D721Med (cell line): Measurements from ENCODE around the gene THSD4.

Source experiments
- DNase-seq: peaks from one replicate; pipeline ENCODE4 v3.0.0; 2011; ENCODE audit warnings: low spot score; ENCODE audit not compliant: insufficient read length
- FAIRE-seq: peaks from 2 replicates; lab custom pipeline; 2011; peaks lifted over from hg19 to GRCh38; lab: Jason Lieb, UNC
- CTCF ChIP-seq: IDR thresholded peaks from 2 replicates; pipeline ENCODE4 v1.5.1; 2012; ENCODE audit warnings: mild to moderate bottlenecking, control low read depth; ENCODE audit not compliant: insufficient read depth; ENCODE audit errors: missing control alignments

THSD4 gene

GRCh38 chr15:71798641-71799040, 683.4 kb downstream of the THSD4 start:
- DNase-seq (no peak), FAIRE-seq (no peak)
- TF ChIP-seq CTCF: no peak

GRCh38 chr15:71800190-71800589, 684.9 kb downstream of the THSD4 start:
- TF ChIP-seq CTCF: no peak
- DNase-seq (no peak), FAIRE-seq (no peak)

GRCh38 chr15:71800835-71801745, 685.8 kb downstream of the THSD4 start:
- FAIRE-seq: peak; percentile 58
- TF ChIP-seq CTCF: peak; percentile 80
- DNase-seq: no peak

DNA sequence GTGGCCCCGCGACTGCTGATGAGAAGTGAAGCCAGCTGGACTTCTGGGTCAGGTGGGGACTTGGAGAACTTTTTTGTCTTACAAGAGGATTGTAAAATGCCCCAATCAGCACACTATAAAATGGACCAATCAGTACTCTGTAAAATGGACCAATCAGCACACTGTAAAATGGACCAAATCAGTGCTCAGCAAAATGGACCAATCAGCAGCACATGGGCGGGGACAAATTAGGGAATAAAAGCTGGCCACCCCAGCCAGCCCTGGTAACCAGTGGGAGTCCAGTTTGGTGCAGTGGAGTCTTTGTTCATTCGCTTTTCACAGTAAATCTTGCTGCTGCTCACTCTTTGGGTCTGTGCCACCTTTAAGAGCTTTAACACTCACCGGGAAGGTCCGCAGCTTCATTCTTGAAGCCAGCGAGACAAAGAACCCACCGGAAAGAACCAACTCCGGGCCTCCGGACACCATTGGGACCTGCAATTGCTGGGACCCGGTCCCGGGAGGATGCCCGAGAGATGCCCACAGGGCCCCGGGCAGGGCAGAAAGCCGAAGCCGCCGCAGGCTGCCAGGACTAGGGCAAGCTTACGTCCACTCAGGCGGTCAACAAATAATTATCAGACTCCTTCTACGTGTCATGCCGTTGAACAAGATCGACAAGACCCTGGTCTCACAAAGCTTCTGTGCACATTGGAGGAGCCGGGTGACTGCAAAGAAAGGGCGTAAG, 686.8 kb downstream of the THSD4 start:
- FAIRE-seq (no peak), DNase-seq (no peak)
- no peak for TF ChIP-seq CTCF

DNA sequence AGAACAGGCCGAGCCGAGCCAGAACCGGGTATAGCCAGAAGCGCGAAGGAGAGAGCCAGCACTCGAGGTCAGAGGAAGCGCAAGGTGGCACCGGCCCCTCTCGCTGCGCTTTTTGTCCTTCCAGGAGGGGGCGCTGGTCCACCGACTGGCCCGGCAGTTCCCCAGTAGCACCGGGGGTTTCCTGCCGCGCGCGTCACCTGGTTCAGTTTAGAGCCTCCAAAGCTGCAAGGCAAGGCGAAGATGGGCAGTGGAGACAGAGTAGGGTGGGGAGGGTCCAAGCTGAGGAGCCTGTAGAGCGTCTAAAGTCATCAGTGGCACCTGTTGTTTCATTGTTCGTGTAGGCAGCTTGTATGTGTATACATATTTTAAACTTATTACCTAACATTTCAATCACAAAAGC, 687.5 kb downstream of the THSD4 start:
- DNase-seq (no peak), FAIRE-seq (no peak)
- TF ChIP-seq CTCF: peak; percentile 27

- FAIRE-seq (no peak), DNase-seq (no peak)
- no peak for TF ChIP-seq CTCF
Observed at GRCh38 chr15:71804226-71804625, 689.0 kb downstream of the THSD4 start.
